IMR-90 (cell line): ENCODE data around the gene ZC3H7B. TPM values are rescaled to one million over a fixed set of nuclear protein-coding genes. Genes with fewer than 3 reads are reported as not detected.

Experiments used
- ATAC-seq: fragments of 200-7000 bp; cut with Tn5 transposase; 2 replicates; pipeline ENCODE4 v1.9.1; 2020; ENCODE audit warnings: low read depth, mild to moderate bottlenecking, moderate library complexity
- BruUV-seq: library from RNA; stranded (reverse); fragments of 400-500 nt; replicated peaks from 2 replicates; lab custom pipeline; 2021; lab: Mats Ljungman, UMichigan
- CTCF ChIA-PET: fragments of 300-600 bp; formaldehyde crosslinking; extraction: SDS; loops from one replicate; lab custom pipeline; 2021; ENCODE audit warnings: antibody characterized with exemption; lab: Yijun Ruan, JAX
- POLR2A ChIA-PET: fragments of 300-600 bp; sonication (Branson Sonifier 250); formaldehyde crosslinking; loops from one replicate; lab custom pipeline; 2022; ENCODE audit warnings: antibody characterized with exemption; ENCODE audit not compliant: unreplicated experiment; lab: Charles Lee
- DNase-seq: peaks from one replicate; pipeline ENCODE4 v3.0.0; 2013
- H2AFZ ChIP-seq: replicated peaks from 2 replicates; pipeline ENCODE3; 2013; ENCODE audit warnings: low read length, mild to moderate bottlenecking; ENCODE audit not compliant: poor library complexity
- H2AK5ac ChIP-seq: 2 replicates; pipeline ENCODE4 v1.6.1; 2013; ENCODE audit warnings: low read depth, low read length, inconsistent platforms
- H2AK9ac ChIP-seq: replicated peaks from 2 replicates; pipeline ENCODE3; 2013; ENCODE audit warnings: mild to moderate bottlenecking, low read depth, low read length, moderate library complexity; ENCODE audit not compliant: poor library complexity
- H2BK120ac ChIP-seq: 2 replicates; pipeline ENCODE4 v1.6.1; 2013; ENCODE audit warnings: low read depth, low read length, inconsistent platforms
- H2BK15ac ChIP-seq: 3 replicates; pipeline ENCODE4 v1.6.1; 2013; ENCODE audit warnings: low read depth, low read length, inconsistent platforms
- H2BK20ac ChIP-seq: 2 replicates; pipeline ENCODE4 v1.6.1; 2013; ENCODE audit warnings: low read depth, mild to moderate bottlenecking, inconsistent platforms, low read length, moderate library complexity
- H2BK5ac ChIP-seq: 2 replicates; pipeline ENCODE4 v1.6.1; 2013; ENCODE audit warnings: mild to moderate bottlenecking, low read depth, low read length, inconsistent platforms; ENCODE audit not compliant: poor library complexity, severe bottlenecking
- H3K14ac ChIP-seq: replicated peaks from 2 replicates; pipeline ENCODE4 v1.6.1; 2013; ENCODE audit warnings: low read depth, low read length, inconsistent platforms
- H3K18ac ChIP-seq: 2 replicates; pipeline ENCODE4 v1.6.1; 2013; ENCODE audit warnings: low read depth, low read length, control low read depth
- H3K23ac ChIP-seq: 2 replicates; pipeline ENCODE4 v1.6.1; 2013; ENCODE audit warnings: low read depth, low read length, inconsistent platforms
- H3K27ac ChIP-seq: 2 replicates; pipeline ENCODE4 v1.5.1; 2013; ENCODE audit warnings: mild to moderate bottlenecking, control low read depth, low read length; ENCODE audit not compliant: insufficient read depth
- H3K27me3 ChIP-seq: 2 replicates; pipeline ENCODE4 v1.6.1; 2013; ENCODE audit warnings: low read length; ENCODE audit not compliant: control insufficient read depth, insufficient read depth
- H3K36me3 ChIP-seq: 2 replicates; pipeline ENCODE4 v1.6.1; 2013; ENCODE audit warnings: low read length, mixed read lengths; ENCODE audit not compliant: control insufficient read depth, insufficient read depth
- H3K4ac ChIP-seq: 2 replicates; pipeline ENCODE4 v1.6.1; 2013; ENCODE audit warnings: low read depth, low read length, inconsistent platforms
- H3K4me1 ChIP-seq: 2 replicates; pipeline ENCODE4 v1.6.1; 2013; ENCODE audit warnings: low read length, mixed read lengths; ENCODE audit not compliant: control insufficient read depth, insufficient read depth
- H3K4me2 ChIP-seq: 2 replicates; pipeline ENCODE4 v1.6.1; 2013; ENCODE audit warnings: low read depth, mild to moderate bottlenecking, control low read depth, low read length, moderate library complexity
- H3K4me3 ChIP-seq: 2 replicates; pipeline ENCODE4 v1.5.1; 2013; ENCODE audit warnings: low read depth, mild to moderate bottlenecking, control low read depth, low read length, moderate library complexity; ENCODE audit not compliant: insufficient read depth
- H3K56ac ChIP-seq: 2 replicates; pipeline ENCODE4 v1.6.1; 2013; ENCODE audit warnings: low read length, inconsistent platforms; ENCODE audit not compliant: insufficient read depth; ENCODE audit errors: extremely low read depth
- H3K79me1 ChIP-seq, 2 experiments: 2 replicates each; pipeline ENCODE4 v1.6.1; 2013; ENCODE audit warnings: low read length in 2 of 2, inconsistent platforms in 1 of 2, low read depth in 1 of 2
- H3K9ac ChIP-seq: 2 replicates; pipeline ENCODE4 v1.6.1; 2013; ENCODE audit warnings: low read depth, low read length, control low read depth
- H3K9me1 ChIP-seq: 2 replicates; pipeline ENCODE4 v1.6.1; 2013; ENCODE audit warnings: low read length, inconsistent platforms; ENCODE audit not compliant: insufficient read depth
- H3K9me3 ChIP-seq: 2 replicates; pipeline ENCODE4 v1.6.1; 2013; ENCODE audit warnings: low read length; ENCODE audit not compliant: control insufficient read depth, insufficient read depth
- H4K20me1 ChIP-seq: 2 replicates; pipeline ENCODE4 v1.6.1; 2013; ENCODE audit warnings: low read length, inconsistent platforms; ENCODE audit not compliant: insufficient read depth
- H4K5ac ChIP-seq: 2 replicates; pipeline ENCODE4 v1.6.1; 2013; ENCODE audit warnings: mild to moderate bottlenecking, low read depth, low read length, control low read depth
- H4K8ac ChIP-seq, 2 experiments: 2 replicates each; pipeline ENCODE4 v1.6.1; 2013; ENCODE audit warnings: low read depth in 2 of 2, low read length in 2 of 2, control low read depth in 1 of 2, inconsistent platforms in 1 of 2
- H4K91ac ChIP-seq: 2 replicates; pipeline ENCODE4 v1.6.1; 2013; ENCODE audit warnings: low read depth, low read length, inconsistent platforms; ENCODE audit not compliant: insufficient read depth
- BHLHE40 ChIP-seq: fragments of 150-350 bp; IDR thresholded peaks from 2 replicates; pipeline ENCODE4 v1.6.1; 2016; ENCODE audit warnings: mild to moderate bottlenecking, low read depth, low read length
- CHD1 ChIP-seq: IDR thresholded peaks from 2 replicates; pipeline ENCODE4 v1.6.1; 2012; ENCODE audit warnings: low read depth, low read length, improper control_type of control experiment
- MAZ ChIP-seq: IDR thresholded peaks from 2 replicates; pipeline ENCODE4 v1.6.1; 2012; ENCODE audit warnings: low read depth, mild to moderate bottlenecking, low read length, improper control_type of control experiment, moderate library complexity, borderline replicate concordance
- POLR2A ChIP-seq: IDR thresholded peaks from 2 replicates; pipeline ENCODE4 v1.6.1; 2012; ENCODE audit warnings: mild to moderate bottlenecking, low read depth, low read length
- RAD21 ChIP-seq: IDR thresholded peaks from 2 replicates; pipeline ENCODE4 v1.6.1; 2012; ENCODE audit warnings: low read length, improper control_type of control experiment
- RCOR1 ChIP-seq: IDR thresholded peaks from 2 replicates; pipeline ENCODE4 v1.6.1; 2012; ENCODE audit warnings: mild to moderate bottlenecking, low read length, improper control_type of control experiment; ENCODE audit not compliant: insufficient replicate concordance
- WGBS, 2 experiments: methylation state at CpG; one replicate each; pipeline versions ENCODE4 v1.1.5 to v1.1.7; 2013; ENCODE audit warnings: missing lambda C conversion rate in 2 of 2; ENCODE audit not compliant: insufficient read length in 1 of 2; ENCODE audit errors: extremely low coverage in 2 of 2; 5-methylcytosine and 5-hydroxymethylcytosine counted together
- dilution Hi-C: fragments of 300-500 bp; cut with HindIII; formaldehyde crosslinking; loops from one replicate; pipeline ENCODE4 v1.14.3; 2018; ENCODE audit warnings: low sequenced_read_pairs; ENCODE audit not compliant: unreplicated experiment
- in situ Hi-C: fragments of 300-500 bp; cut with MboI; formaldehyde crosslinking; loops from 3 replicates; pipeline ENCODE4 v1.14.3; 2019; ENCODE audit warnings: low sequenced_read_pairs, inconsistent platforms, mixed read lengths
- intact Hi-C: fragments of 100-400 bp; cut with micrococcal nuclease; formaldehyde crosslinking; loops from 2 replicates; pipeline ENCODE4 v1.10.0; 2022
- polyA plus RNA-seq, 3 experiments: library from polyadenylated mRNA; depleted of rRNA; stranded (reverse); fragments of >200 nt; gene quantifications; 2 replicates each; pipeline ENCODE4 v1.2.3, GENCODE V29; 2012; ENCODE audit warnings: low replicate concordance in 1 of 3
- total RNA-seq: library from RNA; depleted of rRNA; stranded (reverse); fragments of >200 nt; gene quantifications from 2 replicates; pipeline ENCODE4 v1.2.3, GENCODE V29; 2012
- TF ChIP-seq, protein P1 (sequence below): fragments of 150-350 bp; IDR thresholded peaks from 2 replicates; pipeline ENCODE4 v1.6.1; 2016; ENCODE audit warnings: low read depth, mild to moderate bottlenecking, low read length, moderate library complexity, borderline replicate concordance

ZC3H7B gene
- total and polyA plus RNA-seq, 2 of the 4 experiments (the other 2 are of a cell fraction) = 37.6 to 72.3 TPM

GRCh38 chr22:41387341-41387740 is 86.0 kb downstream of the ZC3H7B start:
- dilution Hi-C loops = no loop called here
- H3K27me3 ChIP-seq = no peaks in the 10 kb centered on the region
- H2AFZ ChIP-seq = no peak overlapping the region
- H4K5ac ChIP-seq = no peak overlapping the region
- H4K91ac ChIP-seq = no peak overlapping the region
- no peak overlapping the region for H3K23ac ChIP-seq
- no peaks in the 10 kb centered on the region for H3K9me1 ChIP-seq
- ATAC-seq (no peak), DNase-seq (no peak)
- BruUV-seq = no TSS peak
- in situ Hi-C loops = no loop called here
- no peak overlapping the region for H3K9ac ChIP-seq
- no peak overlapping the region for H3K4me2 ChIP-seq
- no peak overlapping the region for H3K4me3 ChIP-seq
- H3K27ac ChIP-seq = no peak overlapping the region
- peaks cover 13 to 28% of the 10 kb centered on the region in 2 experiments for H3K79me1 ChIP-seq
- H3K18ac ChIP-seq = no peak overlapping the region
- H2AK9ac ChIP-seq = no peak overlapping the region
- H4K8ac ChIP-seq = no peak overlapping the region
- H3K4me1 ChIP-seq = peaks cover 5% of the 10 kb centered on the region
- ChIA-PET CTCF (no interaction called here), POLR2A (no interaction called here)
- H2BK20ac ChIP-seq = no peak overlapping the region
- 100% methylated on average over 1 of the region's 7 CpGs; no CpG with 5 or more reads in 1 of the 2 experiments for WGBS, 2 experiments
- TF ChIP-seq RCOR1 = no peak
- no peak for TF ChIP-seq BHLHE40
- TF ChIP-seq RAD21 = no peak
- TF ChIP-seq POLR2A = no peak
- TF ChIP-seq CHD1 = no peak
- no peak for TF ChIP-seq MAZ
- TF ChIP-seq, protein P1, sequence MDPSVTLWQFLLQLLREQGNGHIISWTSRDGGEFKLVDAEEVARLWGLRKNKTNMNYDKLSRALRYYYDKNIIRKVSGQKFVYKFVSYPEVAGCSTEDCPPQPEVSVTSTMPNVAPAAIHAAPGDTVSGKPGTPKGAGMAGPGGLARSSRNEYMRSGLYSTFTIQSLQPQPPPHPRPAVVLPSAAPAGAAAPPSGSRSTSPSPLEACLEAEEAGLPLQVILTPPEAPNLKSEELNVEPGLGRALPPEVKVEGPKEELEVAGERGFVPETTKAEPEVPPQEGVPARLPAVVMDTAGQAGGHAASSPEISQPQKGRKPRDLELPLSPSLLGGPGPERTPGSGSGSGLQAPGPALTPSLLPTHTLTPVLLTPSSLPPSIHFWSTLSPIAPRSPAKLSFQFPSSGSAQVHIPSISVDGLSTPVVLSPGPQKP = no peak
- no peak overlapping the region for H2BK5ac ChIP-seq
- H2BK120ac ChIP-seq = no peak overlapping the region
- H2AK5ac ChIP-seq = no peak overlapping the region
- intact Hi-C loops = no loop called here
- H3K56ac ChIP-seq = no peak overlapping the region
- H3K36me3 ChIP-seq = peaks cover 25% of the 10 kb centered on the region
- no peak overlapping the region for H3K14ac ChIP-seq
- H2BK15ac ChIP-seq = no peak overlapping the region
- no peaks in the 10 kb centered on the region for H3K9me3 ChIP-seq
- H3K4ac ChIP-seq = no peak overlapping the region
- H4K20me1 ChIP-seq = no peaks in the 10 kb centered on the region
